HUES6 (cell line): ENCODE data around the gene SLC18A3.

Experiments used
- H3K27ac ChIP-seq: 2 replicates; pipeline ENCODE4 v1.7.0; 2013; ENCODE audit warnings: low read depth, mild to moderate bottlenecking, low read length, inconsistent platforms
- H3K27me3 ChIP-seq: 2 replicates; pipeline ENCODE4 v1.6.1; 2013; ENCODE audit warnings: low read length; ENCODE audit not compliant: control insufficient read depth, insufficient read depth
- H3K36me3 ChIP-seq: 2 replicates; pipeline ENCODE4 v1.6.1; 2013; ENCODE audit warnings: low read length; ENCODE audit not compliant: control insufficient read depth, insufficient read depth
- H3K4me1 ChIP-seq: 2 replicates; pipeline ENCODE4 v1.6.1; 2013; ENCODE audit warnings: low read length; ENCODE audit not compliant: control insufficient read depth, insufficient read depth
- H3K4me3 ChIP-seq: 2 replicates; pipeline ENCODE4 v1.5.1; 2013; ENCODE audit warnings: low read depth, low read length
- H3K9ac ChIP-seq: one replicate; pipeline ENCODE4 v1.6.1; 2013; ENCODE audit warnings: mild to moderate bottlenecking, low read length
- H3K9me3 ChIP-seq: 2 replicates; pipeline ENCODE4 v1.6.1; 2013; ENCODE audit warnings: low read depth, low read length; ENCODE audit not compliant: control insufficient read depth, insufficient read depth

SLC18A3 gene

GRCh38 chr10:49628599-49628998, 18.5 kb downstream of the SLC18A3 start:
- Histone ChIP-seq H3K27ac (no peak overlapping the region), H3K9ac (no peak overlapping the region), H3K4me1 (peaks cover 6% of the 10 kb centered on the region; the same call in 1 of the 2 replicates), H3K27me3 (peaks cover 26% of the 10 kb centered on the region; the same call in 1 of the 2 replicates), H3K4me3 (no peak overlapping the region), H3K36me3 (no peaks in the 10 kb centered on the region), H3K9me3 (no peaks in the 10 kb centered on the region)

GRCh38 chr10:49629431-49629881, 19.3 kb downstream of the SLC18A3 start:
- H3K9me3 ChIP-seq: no peaks in the 10 kb centered on the region
- H3K36me3 ChIP-seq: no peaks in the 10 kb centered on the region
- H3K9ac ChIP-seq: no peak overlapping the region
- H3K4me1 ChIP-seq: peaks cover 6% of the 10 kb centered on the region; the same call in 1 of the 2 replicates
- no peak overlapping the region for H3K4me3 ChIP-seq
- H3K27me3 ChIP-seq: peaks cover 18% of the 10 kb centered on the region; the same call in 1 of the 2 replicates
- H3K27ac ChIP-seq: no peak overlapping the region

- Histone ChIP-seq H3K27me3 (peaks cover 8% of the 10 kb centered on the region; the same call in 1 of the 2 replicates), H3K9me3 (no peaks in the 10 kb centered on the region), H3K36me3 (no peaks in the 10 kb centered on the region), H3K4me1 (peaks cover 6% of the 10 kb centered on the region; the same call in 1 of the 2 replicates), H3K9ac (no peak overlapping the region), H3K4me3 (no peak overlapping the region), H3K27ac (no peak overlapping the region)
Observed at GRCh38 chr10:49631975-49632374, 21.9 kb downstream of the SLC18A3 start.

GRCh38 chr10:49632406-49633317, 22.6 kb downstream of the SLC18A3 start:
- Histone ChIP-seq H3K36me3 (no peaks in the 10 kb centered on the region), H3K4me3 (no peak overlapping the region), H3K27ac (no peak overlapping the region), H3K9ac (no peak overlapping the region), H3K9me3 (no peaks in the 10 kb centered on the region), H3K4me1 (peaks cover 6% of the 10 kb centered on the region; the same call in 1 of the 2 replicates), H3K27me3 (peaks cover 8% of the 10 kb centered on the region; the same call in 1 of the 2 replicates)

- H3K27ac ChIP-seq: no peak overlapping the region
- H3K4me1 ChIP-seq: peaks cover 6% of the 10 kb centered on the region; the same call in 1 of the 2 replicates
- H3K27me3 ChIP-seq: peaks cover 8% of the 10 kb centered on the region
- no peaks in the 10 kb centered on the region for H3K36me3 ChIP-seq
- H3K4me3 ChIP-seq: no peak overlapping the region
- no peaks in the 10 kb centered on the region for H3K9me3 ChIP-seq
- H3K9ac ChIP-seq: no peak overlapping the region
Observed at GRCh38 chr10:49633327-49634068, 23.4 kb downstream of the SLC18A3 start.

- H3K36me3 ChIP-seq: no peaks in the 10 kb centered on the region
- H3K4me1 ChIP-seq: peaks cover 6% of the 10 kb centered on the region; the same call in 1 of the 2 replicates
- H3K27me3 ChIP-seq: peaks cover 8% of the 10 kb centered on the region
- no peak overlapping the region for H3K27ac ChIP-seq
- H3K9ac ChIP-seq: no peak overlapping the region
- no peak overlapping the region for H3K4me3 ChIP-seq
- H3K9me3 ChIP-seq: no peaks in the 10 kb centered on the region
Observed at GRCh38 chr10:49634069-49634660, 24.1 kb downstream of the SLC18A3 start.

GRCh38 chr10:49642311-49642710, 32.2 kb downstream of the SLC18A3 start:
- Histone ChIP-seq H3K4me1 (no peaks in the 10 kb centered on the region), H3K27ac (no peak overlapping the region), H3K9me3 (no peaks in the 10 kb centered on the region), H3K36me3 (no peaks in the 10 kb centered on the region), H3K27me3 (peaks cover 8% of the 10 kb centered on the region), H3K4me3 (no peak overlapping the region), H3K9ac (peak overlapping the region; percentile 4)

GRCh38 chr10:49643241-49644034, 33.3 kb downstream of the SLC18A3 start:
- Histone ChIP-seq H3K4me1 (no peaks in the 10 kb centered on the region), H3K9ac (no peak overlapping the region), H3K4me3 (no peak overlapping the region), H3K27me3 (peaks cover 8% of the 10 kb centered on the region), H3K9me3 (no peaks in the 10 kb centered on the region), H3K27ac (no peak overlapping the region), H3K36me3 (no peaks in the 10 kb centered on the region)

GRCh38 chr10:49644035-49644646, 34.0 kb downstream of the SLC18A3 start:
- Histone ChIP-seq H3K4me1 (peaks cover 6% of the 10 kb centered on the region; the same call in 1 of the 2 replicates), H3K9ac (no peak overlapping the region), H3K27ac (no peak overlapping the region), H3K9me3 (no peaks in the 10 kb centered on the region), H3K27me3 (peaks cover 12% of the 10 kb centered on the region), H3K4me3 (no peak overlapping the region), H3K36me3 (no peaks in the 10 kb centered on the region)

GRCh38 chr10:49645417-49645816, 35.3 kb downstream of the SLC18A3 start:
- H3K9ac ChIP-seq: no peak overlapping the region
- H3K4me3 ChIP-seq: no peak overlapping the region
- H3K36me3 ChIP-seq: no peaks in the 10 kb centered on the region
- H3K4me1 ChIP-seq: peaks cover 11% of the 10 kb centered on the region; the same call in 1 of the 2 replicates
- peaks cover 13% of the 10 kb centered on the region for H3K27me3 ChIP-seq
- H3K27ac ChIP-seq: no peak overlapping the region
- H3K9me3 ChIP-seq: no peaks in the 10 kb centered on the region
